ENCODE measurements around the gene ANKS3. TPM values are rescaled to one million over a fixed set of nuclear protein-coding genes. Genes with fewer than 3 reads are reported as not detected.

The ANKS3 gene
- total and polyA plus RNA-seq, 2 donors (not counting 3 experiments of a cell fraction or from before 2014, with no cell fraction given) = 13.9 to 24.0 TPM

- Histone ChIP-seq H3K36me3 (ENCODE audit: control insufficient read depth in 2 of 2, extremely low read depth in 1 of 2, insufficient read depth in 2 of 2, low read length in 2 of 2) (peaks cover 4 to 37% of the 10 kb centered on the region in 2 experiments), H3K27me3 (ENCODE audit: control insufficient read depth in 2 of 2, insufficient read depth in 2 of 2, low read length in 2 of 2) (no peaks in the 10 kb centered on the region), H3K4me3 (replicated peaks in 1 of 3; ENCODE audit: insufficient read depth in 1 of 3, low read depth in 1 of 3, low read length in 3 of 3) (no peak overlapping the region), H3K9me3 (replicated peaks; ENCODE audit: control insufficient read depth, insufficient read depth, low read length) (no peaks in the 10 kb centered on the region), H3K4me1 (ENCODE audit: control insufficient read depth, extremely low read depth, insufficient read depth, low read length) (peaks cover 4% of the 10 kb centered on the region), H3K9ac (replicated peaks; ENCODE audit: extremely low read depth, insufficient read depth, low read length) (no peak overlapping the region), H3K9me1 (replicated peaks; ENCODE audit: control insufficient read depth, extremely low read depth, insufficient read depth, low read length) (no peaks in the 10 kb centered on the region), H3K79me2 (ENCODE audit: control insufficient read depth, insufficient read depth, low read length) (no peaks in the 10 kb centered on the region), H3K4me2 (ENCODE audit: insufficient read depth, low read length) (no peak overlapping the region), H3K27ac (ENCODE audit: insufficient read depth, low read depth, low read length) (no peak overlapping the region), H2AFZ (ENCODE audit: low read depth, low read length) (no peak overlapping the region), H4K20me1 (replicated peaks; ENCODE audit: control insufficient read depth, extremely low read depth, insufficient read depth, low read length) (no peaks in the 10 kb centered on the region)
- CTCF ChIA-PET = no interaction called here
- no peak for FAIRE-seq
- DNase-seq (ENCODE audit: low read depth, low spot score) = no peak
- POLR2A ChIA-PET = interaction anchor here (0.6 kb wide), 1 partner anchor 396 kb away, joined by 6 read pairs; no protein-coding TSS in a partner anchor
- no TSS peak for BruUV-seq (replicated peaks)
- dilution Hi-C loops (cut with MboI; ENCODE audit: extremely low pct_ligation_motif_present, low sequenced_read_pairs) = no loop called here
- no peak for TF ChIP-seq MYC (IDR thresholded peaks at IDR 0.05; ENCODE audit: low read depth, low read length)
- TF ChIP-seq EZH2 (IDR thresholded peaks at IDR 0.05; ENCODE audit: borderline replicate concordance, low read depth, low read length, severe bottlenecking) = no peak
- TF ChIP-seq CTCF (IDR thresholded peaks at IDR 0.05; ENCODE audit: extremely low read depth in 1 of 2, insufficient read depth in 1 of 2, low read depth in 1 of 2, low read length in 2 of 2) = no peak
- TF ChIP-seq GATA2 (IDR thresholded peaks at IDR 0.05; ENCODE audit: insufficient read depth, insufficient read length, low read depth, low read length) = no peak
- TF ChIP-seq FOS (IDR thresholded peaks at IDR 0.05; ENCODE audit: borderline replicate concordance, insufficient read depth, low read length) = no peak
- TF ChIP-seq POLR2AphosphoS5 (IDR thresholded peaks at IDR 0.05; ENCODE audit: insufficient read depth, low read depth, low read length) = no peak
- TF ChIP-seq POLR2A (IDR thresholded peaks at IDR 0.05; ENCODE audit: low read depth, low read length) = no peak
- TF ChIP-seq MAX (IDR thresholded peaks at IDR 0.05; ENCODE audit: insufficient read depth, insufficient read length) = no peak
- TF ChIP-seq JUN (IDR thresholded peaks at IDR 0.05; ENCODE audit: borderline replicate concordance, insufficient read depth, insufficient read length, low read depth) = no peak
- intact Hi-C loops (cut with micrococcal nuclease) = no loop called here
Measured at GRCh38 chr16:4689091-4689671, 44.9 kb downstream of the ANKS3 start.
